ENCODE measurements around the gene TCTN1. TPM values are rescaled to one million over a fixed set of nuclear protein-coding genes. Genes with fewer than 3 reads are reported as not detected.
"Not testable (repeated sequence)": the region's sequence is repeated elsewhere in the genome, so short reads cannot be mapped to it uniquely, and the experiment has no call there.

Gene TCTN1
- total RNA-seq, 2 experiments from 2014 or later = 6.4 to 7.6 TPM

DNA sequence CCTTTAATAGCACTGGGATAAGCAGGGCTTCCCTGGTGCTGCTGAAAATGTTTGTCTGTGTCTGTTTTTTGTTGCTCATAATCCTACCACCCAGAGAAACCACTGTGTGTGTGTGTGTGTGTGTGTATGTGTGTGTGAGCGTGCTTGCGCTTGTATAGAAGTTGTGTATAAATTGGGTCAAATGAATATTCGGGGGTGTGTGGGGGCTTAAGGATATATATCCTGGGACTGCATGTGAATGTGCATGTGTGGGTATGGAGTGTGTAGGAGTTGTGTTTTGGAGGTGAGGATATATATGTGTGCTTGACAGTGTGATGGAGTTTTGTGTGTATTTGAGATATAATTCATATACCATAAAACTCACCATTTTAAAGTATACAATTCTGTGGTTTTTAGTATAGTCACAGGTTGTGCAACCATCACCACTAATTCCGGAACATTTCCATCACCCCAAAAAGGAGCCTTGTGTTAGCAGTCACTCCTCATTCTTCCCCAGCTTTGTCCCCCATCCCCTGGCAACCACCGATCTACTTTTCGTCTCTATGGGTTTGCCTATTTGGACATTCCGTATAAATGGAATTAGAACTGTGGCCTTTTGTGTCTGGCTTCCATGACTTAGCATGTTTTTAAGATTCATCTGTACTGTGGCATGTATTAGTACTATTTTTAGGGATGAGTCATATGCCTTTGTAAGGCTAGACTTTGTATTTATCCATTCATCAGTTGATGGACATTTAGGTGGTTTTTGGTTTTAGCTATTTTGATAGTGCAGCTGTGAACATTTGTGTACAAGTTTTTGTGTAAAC lies 25.6 kb downstream of the TCTN1 start:
- no peaks in the 10 kb centered on the region for H3K27me3 Mint-ChIP-seq
- POLR2A ChIA-PET = no interaction called here
- DNase-seq = no peak
- CTCF ChIA-PET = interaction anchor here (0.6 kb wide), 1 partner anchor 1015 kb away, joined by 3 read pairs; no protein-coding TSS in a partner anchor
- H3K27ac Mint-ChIP-seq = no peak overlapping the region
- H3K36me3 Mint-ChIP-seq = no peaks in the 10 kb centered on the region
- H3K9me3 Mint-ChIP-seq = no peaks in the 10 kb centered on the region
- intact Hi-C loops (cut with micrococcal nuclease) = no loop called here
- peaks cover 11% of the 10 kb centered on the region for H3K4me1 Mint-ChIP-seq (ENCODE audit: low read depth)
- H3K4me3 Mint-ChIP-seq = no peak overlapping the region

DNA sequence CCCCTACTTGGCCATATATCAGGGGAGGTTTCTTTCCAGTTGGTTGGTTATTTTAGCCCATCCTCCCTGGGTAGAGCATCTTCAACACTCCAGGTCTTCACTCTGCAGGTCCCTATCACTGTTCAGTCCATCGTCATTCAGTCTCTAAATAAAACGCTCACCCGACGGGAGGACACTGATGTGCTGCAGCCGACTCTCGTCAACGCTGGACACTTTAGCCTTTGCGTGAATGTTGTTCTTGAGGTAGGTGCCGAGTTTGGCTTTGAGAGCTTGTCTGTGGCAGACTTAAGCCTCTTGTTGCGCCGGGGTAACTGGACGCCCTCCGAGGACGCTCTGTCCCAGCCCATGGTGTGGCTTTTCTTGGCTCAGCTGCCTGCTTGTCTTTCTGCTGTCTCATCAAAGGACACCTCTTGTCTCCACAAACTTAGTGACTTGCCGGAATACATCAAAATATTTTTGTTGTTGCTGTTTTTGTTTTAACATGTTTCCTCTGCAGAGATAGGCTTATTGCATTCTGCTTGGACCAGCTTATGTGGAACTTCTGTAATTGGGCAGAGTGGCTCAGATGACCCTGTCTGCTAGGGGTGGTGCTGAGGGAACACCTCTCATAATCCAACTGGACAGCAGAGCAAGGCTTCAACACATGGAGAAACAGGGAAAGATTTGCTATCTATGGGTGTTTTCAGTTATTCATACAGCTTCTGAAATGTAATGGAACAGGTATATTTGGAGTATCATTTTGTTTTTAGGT lies 26.5 kb downstream of the TCTN1 start:
- Mint-ChIP-seq H3K27me3 (no peaks in the 10 kb centered on the region), H3K4me3 (no peak overlapping the region), H3K4me1 (ENCODE audit: low read depth) (peaks cover 5% of the 10 kb centered on the region), H3K36me3 (no peaks in the 10 kb centered on the region), H3K9me3 (no peaks in the 10 kb centered on the region), H3K27ac (no peak overlapping the region)
- POLR2A ChIA-PET = interaction anchor here (0.6 kb wide), 1 partner anchor 130 kb away, joined by 3 read pairs; no protein-coding TSS in a partner anchor
- intact Hi-C loops (cut with micrococcal nuclease) = no loop called here
- no peak for DNase-seq
- CTCF ChIA-PET = no interaction called here

DNA sequence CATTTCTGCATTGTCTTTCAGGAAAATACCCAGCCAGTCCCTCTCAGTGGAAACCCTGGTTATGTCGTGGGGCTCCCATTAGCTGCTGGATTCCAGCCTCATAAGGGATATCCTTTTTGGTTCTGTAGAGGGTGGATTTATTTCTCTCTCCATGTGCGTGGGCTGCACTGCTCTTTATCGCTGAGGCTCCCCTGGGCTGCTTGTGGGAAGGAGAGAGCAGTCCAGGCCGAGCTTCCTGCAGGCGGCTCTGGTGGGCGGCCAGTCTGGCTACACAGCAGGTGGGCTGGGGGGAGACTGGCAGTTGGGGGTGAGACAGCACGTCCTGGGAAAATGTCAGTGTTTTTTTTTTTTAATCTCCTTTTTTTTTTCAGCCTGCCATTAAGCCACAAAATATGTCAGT lies 27.6 kb downstream of the TCTN1 start:
- CTCF ChIA-PET = interaction anchor here (1.4 kb wide), 1 partner anchor 21 kb away, joined by 4 read pairs; no protein-coding TSS in a partner anchor
- no peak overlapping the region for H3K4me3 Mint-ChIP-seq
- no peak overlapping the region for H3K27ac Mint-ChIP-seq
- intact Hi-C loops (cut with micrococcal nuclease) = no loop called here
- POLR2A ChIA-PET = interaction anchor here (0.6 kb wide), 1 partner anchor 131 kb away, joined by 3 read pairs; no protein-coding TSS in a partner anchor
- no peaks in the 10 kb centered on the region for H3K36me3 Mint-ChIP-seq
- H3K4me1 Mint-ChIP-seq (ENCODE audit: low read depth) = no peaks in the 10 kb centered on the region
- no peaks in the 10 kb centered on the region for H3K9me3 Mint-ChIP-seq
- no peak for DNase-seq
- H3K27me3 Mint-ChIP-seq = no peaks in the 10 kb centered on the region

DNA sequence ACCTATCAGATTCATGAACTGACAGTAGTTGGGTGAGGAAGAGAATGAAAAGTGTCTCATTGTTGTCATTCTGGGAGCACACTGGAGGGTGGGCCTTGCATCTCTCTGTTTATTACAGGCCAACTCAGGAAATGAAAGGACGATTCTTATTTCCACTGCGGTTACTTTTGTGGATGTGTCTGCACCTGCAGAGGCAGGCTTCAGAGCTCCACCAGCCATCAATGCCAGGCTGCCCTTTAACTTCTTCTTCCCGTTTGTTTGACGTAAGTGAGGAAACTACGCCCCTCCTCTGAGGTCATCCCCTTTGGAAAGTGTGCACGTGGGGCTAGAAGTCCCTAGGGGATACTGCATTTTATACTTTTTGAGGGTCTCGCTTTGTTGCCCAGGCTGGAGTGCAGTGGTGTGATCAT lies 33.7 kb downstream of the TCTN1 start:
- peaks cover 3% of the 10 kb centered on the region for H3K36me3 Mint-ChIP-seq
- POLR2A ChIA-PET = no interaction called here

DNA sequence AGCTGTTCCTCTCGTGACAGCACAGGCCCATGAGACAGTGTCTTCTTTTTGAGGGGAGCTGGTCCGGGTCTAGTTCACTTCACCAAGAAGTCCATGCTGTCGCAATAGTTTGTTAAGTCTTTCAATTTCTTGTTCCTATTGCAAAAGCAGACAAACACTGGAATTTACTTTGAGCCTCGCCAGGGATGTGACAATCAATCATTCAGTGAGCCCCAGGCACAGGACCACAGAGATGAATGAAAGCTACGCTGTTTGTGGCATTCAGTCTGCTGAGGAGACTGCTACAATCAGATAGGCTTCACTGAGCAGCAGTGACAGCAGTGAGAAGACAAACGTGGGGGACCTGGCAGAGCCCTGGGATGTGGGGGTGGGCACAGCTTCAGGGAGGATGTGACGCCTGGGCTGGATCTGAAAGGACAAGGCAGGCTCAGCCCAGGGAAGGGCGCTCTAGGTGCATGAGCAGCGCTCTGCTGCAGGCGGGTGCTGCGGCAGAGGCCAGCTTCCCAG lies 35.5 kb downstream of the TCTN1 start:
- no peaks in the 10 kb centered on the region for H3K27me3 Mint-ChIP-seq
- peaks cover 16% of the 10 kb centered on the region for H3K4me1 Mint-ChIP-seq (ENCODE audit: low read depth)
- CTCF ChIA-PET = no interaction called here
- intact Hi-C loops (cut with micrococcal nuclease) = no loop called here
- no peaks in the 10 kb centered on the region for H3K9me3 Mint-ChIP-seq
- no peak for DNase-seq
- peaks cover 3% of the 10 kb centered on the region for H3K36me3 Mint-ChIP-seq
- no peak overlapping the region for H3K27ac Mint-ChIP-seq
- POLR2A ChIA-PET = no interaction called here
- H3K4me3 Mint-ChIP-seq = no peak overlapping the region

More for the DNA sequence above, 33.7 kb downstream of the TCTN1 start:
- peaks cover 16% of the 10 kb centered on the region for H3K4me1 Mint-ChIP-seq (ENCODE audit: low read depth)
- H3K27me3 Mint-ChIP-seq = no peaks in the 10 kb centered on the region
- intact Hi-C loops (cut with micrococcal nuclease) = no loop called here
- H3K9me3 Mint-ChIP-seq = no peaks in the 10 kb centered on the region
- H3K4me3 Mint-ChIP-seq = no peak overlapping the region
- peak overlapping the region; percentile 11 for H3K27ac Mint-ChIP-seq
- DNase-seq = peak; percentile 31
- CTCF ChIA-PET = no interaction called here

DNA sequence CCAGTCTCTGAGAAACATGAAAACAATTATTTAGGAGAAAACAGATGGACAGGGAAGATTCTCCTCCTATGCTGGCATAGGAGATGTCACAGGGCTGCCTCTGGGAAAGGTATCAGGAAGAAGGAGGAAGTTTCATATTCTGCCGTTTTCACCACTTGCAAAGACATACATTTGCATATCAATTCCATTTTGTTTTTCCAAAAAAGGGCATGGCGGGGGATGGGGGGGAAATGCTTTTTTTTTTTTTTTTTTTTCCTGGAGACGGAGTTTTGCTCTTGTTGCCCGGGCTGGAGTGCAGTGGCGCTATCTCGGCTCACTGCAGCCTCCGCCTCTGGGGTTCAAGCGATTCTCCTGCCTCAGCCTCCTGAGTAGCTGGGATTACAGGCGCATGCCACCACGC lies 40.3 kb downstream of the TCTN1 start:
- H3K36me3 Mint-ChIP-seq; H3K9me3 Mint-ChIP-seq; H3K4me1 Mint-ChIP-seq (ENCODE audit: low read depth); POLR2A ChIA-PET; H3K4me3 Mint-ChIP-seq; DNase-seq; H3K27ac Mint-ChIP-seq; CTCF ChIA-PET; intact Hi-C loops (cut with micrococcal nuclease); H3K27me3 Mint-ChIP-seq: not testable (repeated sequence)

DNA sequence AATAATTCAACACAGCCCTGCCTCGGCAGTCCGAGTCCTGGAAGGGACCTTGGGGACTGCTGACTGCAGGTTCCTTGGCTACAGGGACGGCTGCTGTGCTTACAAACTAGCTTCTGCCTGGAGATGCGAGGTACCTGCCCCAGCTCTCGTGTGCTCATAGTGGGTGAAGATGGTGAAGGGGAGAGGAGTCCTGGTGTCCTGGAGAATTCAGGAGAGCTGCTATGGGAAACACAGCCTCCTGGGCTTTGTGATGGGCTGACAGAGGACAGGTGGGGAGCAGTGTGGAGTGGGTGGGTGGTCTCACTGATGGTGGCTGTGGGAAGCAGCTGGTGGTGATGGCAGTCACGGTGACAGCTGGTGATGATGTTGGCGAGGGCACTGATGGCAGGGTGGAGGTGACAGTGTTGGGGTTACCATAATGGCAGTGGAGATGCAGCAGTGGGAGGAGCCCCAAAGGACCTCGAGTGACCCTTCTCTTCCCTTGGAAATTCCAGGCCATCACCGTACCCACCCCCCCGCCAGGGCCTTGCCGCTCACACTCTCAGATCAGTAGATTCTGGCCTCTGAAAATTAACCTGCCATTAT lies 42.2 kb downstream of the TCTN1 start:
- peaks cover under 1% of the 10 kb centered on the region for H3K36me3 Mint-ChIP-seq
- no peak overlapping the region for H3K27ac Mint-ChIP-seq
- no peak overlapping the region for H3K4me3 Mint-ChIP-seq
- ChIA-PET POLR2A (no interaction called here), CTCF (no interaction called here)
- H3K4me1 Mint-ChIP-seq (ENCODE audit: low read depth) = peaks cover 6% of the 10 kb centered on the region
- DNase-seq = no peak
- intact Hi-C loops (cut with micrococcal nuclease) = no loop called here
- H3K27me3 Mint-ChIP-seq = no peaks in the 10 kb centered on the region
- H3K9me3 Mint-ChIP-seq = no peaks in the 10 kb centered on the region

DNA sequence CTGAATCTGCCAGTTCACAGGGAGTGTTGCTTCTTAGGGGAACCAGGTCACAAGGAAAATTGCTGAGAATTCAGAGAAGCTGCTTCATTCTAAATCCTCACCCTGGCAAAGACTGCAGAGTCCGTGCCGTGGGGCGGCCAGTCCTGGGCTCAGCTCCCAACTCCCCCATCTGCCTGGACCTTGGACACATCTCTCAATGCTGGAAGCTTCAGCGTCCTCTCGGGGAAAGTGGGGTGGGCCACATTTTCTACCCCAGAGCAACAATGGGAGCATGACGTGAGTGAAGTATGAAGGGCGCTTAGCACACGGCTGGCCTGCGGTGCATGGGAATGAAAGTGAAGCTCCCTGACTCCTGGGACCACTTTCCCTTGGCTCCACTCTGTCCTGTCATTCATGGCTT lies 43.8 kb downstream of the TCTN1 start:
- H3K36me3 Mint-ChIP-seq = peaks cover 3% of the 10 kb centered on the region
- POLR2A ChIA-PET = no interaction called here
- peaks cover 16% of the 10 kb centered on the region for H3K4me1 Mint-ChIP-seq (ENCODE audit: low read depth)
- CTCF ChIA-PET = no interaction called here
- no peak overlapping the region for H3K27ac Mint-ChIP-seq
- DNase-seq = no peak
- no peaks in the 10 kb centered on the region for H3K27me3 Mint-ChIP-seq
- H3K9me3 Mint-ChIP-seq = no peaks in the 10 kb centered on the region
- intact Hi-C loops (cut with micrococcal nuclease) = no loop called here
- H3K4me3 Mint-ChIP-seq = no peak overlapping the region

DNA sequence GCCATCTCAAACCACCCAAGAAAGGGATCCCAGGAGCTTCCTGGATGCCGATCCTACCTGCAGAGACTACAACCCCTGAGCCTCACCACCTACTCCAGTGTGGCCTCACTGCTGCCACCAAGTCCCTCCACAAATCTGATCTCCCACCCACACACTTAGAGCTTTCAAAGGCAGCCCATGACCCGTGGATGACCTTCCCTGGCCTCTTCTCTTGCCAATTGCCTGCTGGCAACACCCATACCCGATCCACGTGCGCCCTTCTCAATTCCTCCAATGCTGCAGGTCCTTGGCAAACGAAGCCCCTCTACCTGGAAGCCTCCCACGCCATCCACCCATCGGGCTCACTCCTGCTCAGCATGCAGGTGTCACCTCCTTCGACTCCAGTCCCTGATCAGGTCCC lies 44.3 kb downstream of the TCTN1 start:
- no peak overlapping the region for H3K4me3 Mint-ChIP-seq
- ChIA-PET POLR2A (no interaction called here), CTCF (no interaction called here)
- no peaks in the 10 kb centered on the region for H3K9me3 Mint-ChIP-seq
- intact Hi-C loops (cut with micrococcal nuclease) = no loop called here
- peaks cover 3% of the 10 kb centered on the region for H3K36me3 Mint-ChIP-seq
- DNase-seq = no peak
- no peaks in the 10 kb centered on the region for H3K27me3 Mint-ChIP-seq
- H3K27ac Mint-ChIP-seq = no peak overlapping the region
- peaks cover 16% of the 10 kb centered on the region for H3K4me1 Mint-ChIP-seq (ENCODE audit: low read depth)

DNA sequence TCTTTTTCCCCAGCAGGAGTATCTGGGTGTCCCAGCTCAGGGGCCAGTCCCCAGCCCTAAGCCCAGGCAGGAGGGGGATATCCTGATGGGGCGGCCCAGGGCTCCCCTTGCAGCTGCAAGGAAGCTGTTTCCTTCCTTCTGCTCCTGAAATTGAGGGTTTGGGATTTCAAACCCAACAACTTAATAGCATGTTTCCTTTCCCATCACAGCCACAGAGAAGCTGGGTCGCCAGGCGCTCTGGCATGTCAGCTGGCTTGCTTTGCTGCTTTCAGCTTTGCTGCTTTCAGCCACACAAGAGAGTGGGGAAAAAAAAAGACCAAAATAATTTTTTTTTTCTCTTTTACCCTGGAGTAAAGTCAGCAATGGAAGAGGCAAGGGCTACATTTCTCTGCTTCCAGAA lies 44.9 kb downstream of the TCTN1 start:
- peaks cover 16% of the 10 kb centered on the region for H3K4me1 Mint-ChIP-seq (ENCODE audit: low read depth)
- intact Hi-C loops (cut with micrococcal nuclease) = no loop called here
- ChIA-PET CTCF (no interaction called here), POLR2A (no interaction called here)
- no peaks in the 10 kb centered on the region for H3K27me3 Mint-ChIP-seq
- no peaks in the 10 kb centered on the region for H3K9me3 Mint-ChIP-seq
- no peak for DNase-seq
- no peak overlapping the region for H3K27ac Mint-ChIP-seq
- H3K4me3 Mint-ChIP-seq = no peak overlapping the region
- H3K36me3 Mint-ChIP-seq = peaks cover 3% of the 10 kb centered on the region

DNA sequence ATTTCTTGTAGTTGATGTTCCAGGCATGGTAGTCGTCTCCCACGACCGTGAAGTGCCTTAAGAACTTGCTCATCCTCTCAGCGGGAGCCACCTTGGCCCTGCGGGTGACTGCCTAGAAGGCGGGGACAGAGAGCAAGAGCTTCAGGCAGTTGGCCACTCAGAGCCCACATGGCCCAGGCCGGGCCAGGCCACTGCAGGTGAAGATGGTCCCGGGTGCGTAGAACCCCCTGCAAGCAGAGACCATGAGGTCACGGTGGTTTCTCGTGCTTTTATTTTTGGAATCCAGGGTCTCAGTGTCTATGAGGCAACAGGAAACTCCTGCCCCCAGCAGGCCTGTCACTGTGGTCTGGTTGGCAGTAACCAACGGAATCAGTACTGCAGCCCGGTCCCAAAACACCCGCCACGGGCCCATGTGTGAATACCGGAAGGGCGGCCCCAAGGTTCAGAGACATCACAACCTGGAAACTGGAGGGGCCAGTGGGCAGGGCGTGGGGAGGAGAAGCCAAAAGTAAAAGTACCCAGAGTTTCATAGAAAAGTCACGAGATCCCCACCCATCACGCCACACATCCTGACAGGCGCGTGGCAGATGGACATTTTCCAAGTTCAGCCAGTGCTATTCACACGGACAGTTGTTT lies 47.5 kb downstream of the TCTN1 start:
- intact Hi-C loops (cut with micrococcal nuclease) = no loop called here
- H3K27ac Mint-ChIP-seq = peak overlapping the region; percentile 67
- peaks cover 15% of the 10 kb centered on the region for H3K9me3 Mint-ChIP-seq
- ChIA-PET CTCF (no interaction called here), POLR2A (no interaction called here)
- H3K36me3 Mint-ChIP-seq = peaks cover 13% of the 10 kb centered on the region
- DNase-seq = peak; percentile 60
- peaks cover 16% of the 10 kb centered on the region for H3K4me1 Mint-ChIP-seq (ENCODE audit: low read depth)
- peak overlapping the region; percentile 8 for H3K4me3 Mint-ChIP-seq
- H3K27me3 Mint-ChIP-seq = no peaks in the 10 kb centered on the region

DNA sequence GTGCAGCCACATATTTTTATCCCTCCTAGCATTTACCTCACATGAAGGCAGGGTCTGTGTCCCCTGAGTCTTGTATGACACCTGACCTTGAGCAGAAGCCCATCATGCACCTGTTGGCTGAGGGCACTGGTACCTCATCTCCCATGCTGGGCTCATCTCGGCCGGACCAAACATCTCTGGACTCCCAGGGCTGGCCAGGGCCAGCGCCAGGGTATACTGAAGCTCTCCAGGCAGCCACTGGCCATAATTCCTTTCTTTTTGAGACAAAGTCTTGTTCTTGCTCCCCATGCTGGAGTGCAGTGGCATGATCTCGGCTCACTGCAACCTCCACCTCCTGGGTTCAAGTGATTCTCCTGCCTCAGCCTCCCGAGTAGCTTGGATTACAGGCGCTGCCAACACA lies 53.0 kb downstream of the TCTN1 start:
- Mint-ChIP-seq H3K9me3 (peaks cover 19% of the 10 kb centered on the region), H3K4me3 (no peak overlapping the region), H3K4me1 (ENCODE audit: low read depth) (peaks cover 22% of the 10 kb centered on the region), H3K36me3 (peaks cover 14% of the 10 kb centered on the region), H3K27me3 (no peaks in the 10 kb centered on the region), H3K27ac (no peak overlapping the region)
- DNase-seq = no peak
- intact Hi-C loops (cut with micrococcal nuclease) = no loop called here
- ChIA-PET POLR2A (no interaction called here), CTCF (no interaction called here)

All from activated CD4-positive, alpha-beta memory T cell treated with anti-CD3 and anti-CD28 coated beads for 36 hours (primary cell).